ENCODE data around the gene TOP3A. TPM values are rescaled to one million over a fixed set of nuclear protein-coding genes. Genes with fewer than 3 reads are reported as not detected.

TOP3A gene
- total RNA-seq, 2 donors from 2014 or later: 12.3 to 18.1 TPM

GRCh38 chr17:18257982-18258355 lies 56.8 kb downstream of the TOP3A start:
- ATAC-seq (peak; percentile 68 to 82), DNase-seq (peak; percentile 87)
- intact Hi-C loops (cut with DNase I): loop anchor here in 1 of 2 donors (5.0 kb wide), 2 partner anchors 41 to 54 kb away; partner anchors contain the start of gene TOP3A

- intact Hi-C loops (cut with DNase I): loop anchor here in 1 of 2 donors (5.0 kb wide), 2 partner anchors 40 to 55 kb away; partner anchors contain the start of gene TOP3A
- DNase-seq: peak; percentile 69
- ATAC-seq: peak; percentile 13 to 23
These were observed 57.4 kb downstream of the TOP3A start for GRCh38 chr17:18257268-18257981.

GRCh38 chr17:18256776-18257175 lies 58.0 kb downstream of the TOP3A start:
- ATAC-seq (no peak), DNase-seq (no peak)
- intact Hi-C loops (cut with DNase I): loop anchor here in 1 of 2 donors (5.0 kb wide), 2 partner anchors 39 to 56 kb away; partner anchors contain the start of gene TOP3A

- DNase-seq: no peak
- intact Hi-C loops (cut with DNase I): loop anchor here in 1 of 2 donors (5.0 kb wide), 2 partner anchors 39 to 56 kb away; partner anchors contain the start of gene TOP3A
These were observed 58.4 kb downstream of the TOP3A start for GRCh38 chr17:18256351-18256750.

GRCh38 chr17:18254888-18255649 lies 59.7 kb downstream of the TOP3A start:
- no peak for ATAC-seq
- DNase-seq: no peak
- intact Hi-C loops (cut with DNase I): loop anchor here in 1 of 2 donors (5.0 kb wide), 2 partner anchors 38 to 57 kb away; partner anchors contain the start of gene TOP3A

More at GRCh38 chr17:18256351-18256750, 58.4 kb downstream of the TOP3A start:
- no peak for ATAC-seq

GRCh38 chr17:18253947-18254821 lies 60.6 kb downstream of the TOP3A start:
- intact Hi-C loops (cut with DNase I): no loop called here
- no peak for DNase-seq
- ATAC-seq: no peak

GRCh38 chr17:18253187-18253884 lies 61.5 kb downstream of the TOP3A start:
- DNase-seq (no peak), ATAC-seq (no peak)
- intact Hi-C loops (cut with DNase I): no loop called here

- DNase-seq: no peak
- ATAC-seq: no peak
- intact Hi-C loops (cut with DNase I): no loop called here
These were observed 62.6 kb downstream of the TOP3A start for GRCh38 chr17:18252160-18252559.

GRCh38 chr17:18251204-18251603 lies 63.6 kb downstream of the TOP3A start:
- ATAC-seq (no peak), DNase-seq (no peak)
- intact Hi-C loops (cut with DNase I): no loop called here

- intact Hi-C loops (cut with DNase I): no loop called here
- ATAC-seq (no peak), DNase-seq (no peak)
These were observed 64.1 kb downstream of the TOP3A start for GRCh38 chr17:18250708-18251107.

- intact Hi-C loops (cut with DNase I): no loop called here
- DNase-seq: no peak
- ATAC-seq: no peak
These were observed 64.5 kb downstream of the TOP3A start for GRCh38 chr17:18250259-18250658.

- intact Hi-C loops (cut with DNase I): no loop called here
- DNase-seq (no peak), ATAC-seq (no peak)
These were observed 66.0 kb downstream of the TOP3A start for GRCh38 chr17:18248811-18249210.

- peak; percentile 71 for DNase-seq
- ATAC-seq: peak; percentile 48 to 49
- intact Hi-C loops (cut with DNase I): no loop called here
These were observed 66.5 kb downstream of the TOP3A start for GRCh38 chr17:18248300-18248731.

- DNase-seq: peak; percentile 55
- intact Hi-C loops (cut with DNase I): no loop called here
- peak; percentile 3 to 20 for ATAC-seq
These were observed 67.2 kb downstream of the TOP3A start for GRCh38 chr17:18247613-18248001.

- ATAC-seq (peak; percentile 47 to 65), DNase-seq (peak; percentile 70)
- intact Hi-C loops (cut with DNase I): no loop called here
These were observed 67.7 kb downstream of the TOP3A start for GRCh38 chr17:18246880-18247612.

- ATAC-seq (no peak), DNase-seq (no peak)
- intact Hi-C loops (cut with DNase I): no loop called here
These were observed 68.6 kb downstream of the TOP3A start for GRCh38 chr17:18246109-18246725.

GRCh38 chr17:18245038-18245776 lies 69.6 kb downstream of the TOP3A start:
- intact Hi-C loops (cut with DNase I): no loop called here
- ATAC-seq: no peak
- DNase-seq: no peak

Measured in left cardiac atrium (tissue), 4 donors.